Muscle of back (tissue), 11 donors: ENCODE results near the gene STX4. TPM values are rescaled to one million over a fixed set of nuclear protein-coding genes. Genes with fewer than 3 reads are reported as not detected.
"Not testable (repeated sequence)": the region's sequence is repeated elsewhere in the genome, so short reads cannot be mapped to it uniquely, and the experiment has no call there.

Source experiments
- DNase-seq, 3 donors: peaks; one replicate each; pipeline versions ENCODE4 v3.0.0 to v3.0.0-alpha.2; 2013
- polyA plus RNA-seq, 10 donors: library from polyadenylated mRNA; unstranded; fragments of 120-200 nt; gene quantifications; one replicate each; pipeline ENCODE4 v1.2.1, GENCODE V29; 2013; ENCODE audit not compliant: insufficient read length in 10 of 10

The STX4 gene
- polyA plus RNA-seq, 10 donors, result 34.0 to 44.6 (median 38.1) TPM

GRCh38 chr16:30997725-30998711 lies 35.3 kb upstream of the STX4 start:
- peak in 1 of 3 donors; percentile 53 for DNase-seq

- no peak for DNase-seq
These were observed 34.3 kb upstream of the STX4 start for GRCh38 chr16:30998852-30999761.

GRCh38 chr16:31000671-31001382 lies 32.5 kb upstream of the STX4 start:
- DNase-seq, result no peak

- DNase-seq, result no peak
These were observed 31.7 kb upstream of the STX4 start for GRCh38 chr16:31001507-31002249.

- DNase-seq, result no peak
These were observed 31.1 kb upstream of the STX4 start for GRCh38 chr16:31002250-31002700.

- peak in 1 of 3 donors; percentile 67 for DNase-seq
These were observed 30.5 kb upstream of the STX4 start for GRCh38 chr16:31002862-31003341.

- no peak for DNase-seq
These were observed 29.6 kb upstream of the STX4 start for GRCh38 chr16:31003744-31004143.

- no peak for DNase-seq
These were observed 28.7 kb upstream of the STX4 start for GRCh38 chr16:31004658-31005057.

- DNase-seq, result no peak
These were observed 27.8 kb upstream of the STX4 start for GRCh38 chr16:31005350-31006085.

- no peak for DNase-seq
These were observed 27.3 kb upstream of the STX4 start for GRCh38 chr16:31006086-31006385.

GRCh38 chr16:31006589-31006988 lies 26.8 kb upstream of the STX4 start:
- no peak for DNase-seq

- no peak for DNase-seq
These were observed 25.7 kb upstream of the STX4 start for GRCh38 chr16:31007684-31008083.

- DNase-seq, result peak in 1 of 3 donors; percentile 56
These were observed 25.2 kb upstream of the STX4 start for GRCh38 chr16:31008149-31008548.

GRCh38 chr16:31008551-31008950 lies 24.8 kb upstream of the STX4 start:
- no peak for DNase-seq

GRCh38 chr16:31009120-31009519 lies 24.2 kb upstream of the STX4 start:
- DNase-seq, result no peak

- no peak for DNase-seq
These were observed 23.3 kb upstream of the STX4 start for GRCh38 chr16:31009894-31010584.

- peak in 2 of 3 donors; percentile 64 to 77 for DNase-seq
These were observed 22.6 kb upstream of the STX4 start, which contains the start of gene STX1B for GRCh38 chr16:31010585-31011325. STX1B (minus strand) TSS chr16:31010638; CDS start chr16:31010396, 242 bp downstream.

- DNase-seq, result not testable (repeated sequence)
These were observed 21.5 kb upstream of the STX4 start for GRCh38 chr16:31011815-31012214.

GRCh38 chr16:31013292-31013691 lies 20.1 kb upstream of the STX4 start:
- not testable (repeated sequence) for DNase-seq
